ENCODE results near the gene SNX15.

GRCh38 chr11:65059959-65060824 lies 33.0 kb downstream of the SNX15 start:
- TF ChIP-seq, protein P1, sequence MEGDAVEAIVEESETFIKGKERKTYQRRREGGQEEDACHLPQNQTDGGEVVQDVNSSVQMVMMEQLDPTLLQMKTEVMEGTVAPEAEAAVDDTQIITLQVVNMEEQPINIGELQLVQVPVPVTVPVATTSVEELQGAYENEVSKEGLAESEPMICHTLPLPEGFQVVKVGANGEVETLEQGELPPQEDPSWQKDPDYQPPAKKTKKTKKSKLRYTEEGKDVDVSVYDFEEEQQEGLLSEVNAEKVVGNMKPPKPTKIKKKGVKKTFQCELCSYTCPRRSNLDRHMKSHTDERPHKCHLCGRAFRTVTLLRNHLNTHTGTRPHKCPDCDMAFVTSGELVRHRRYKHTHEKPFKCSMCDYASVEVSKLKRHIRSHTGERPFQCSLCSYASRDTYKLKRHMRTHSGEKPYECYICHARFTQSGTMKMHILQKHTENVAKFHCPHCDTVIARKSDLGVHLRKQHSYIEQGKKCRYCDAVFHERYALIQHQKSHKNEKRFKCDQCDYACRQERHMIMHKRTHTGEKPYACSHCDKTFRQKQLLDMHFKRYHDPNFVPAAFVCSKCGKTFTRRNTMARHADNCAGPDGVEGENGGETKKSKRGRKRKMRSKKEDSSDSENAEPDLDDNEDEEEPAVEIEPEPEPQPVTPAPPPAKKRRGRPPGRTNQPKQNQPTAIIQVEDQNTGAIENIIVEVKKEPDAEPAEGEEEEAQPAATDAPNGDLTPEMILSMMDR (IDR thresholded peaks at IDR 0.05; ENCODE audit: poor library complexity): no peak
- TF ChIP-seq EZH2 (IDR thresholded peaks at IDR 0.05; ENCODE audit: borderline replicate concordance) (no peak), EZH2phosphoT487 (IDR thresholded peaks at IDR 0.05; ENCODE audit: low read depth, severe bottlenecking, unreplicated experiment) (no peak)

Measured in hepatocyte (in vitro differentiated cells).